22Rv1 (cell line): ENCODE results near the gene CPLX1.

ENCODE experiments used
- ZFX ChIP-seq: fragments of 450-650 bp; IDR thresholded peaks from 2 replicates; pipeline ENCODE4 v1.6.1; 2017; ENCODE audit warnings: antibody characterized with exemption, borderline replicate concordance
- TF ChIP-seq, protein P1 (sequence below): fragments of 450-650 bp; IDR thresholded peaks from 2 replicates; pipeline ENCODE4 v1.5.1; 2017; ENCODE audit warnings: mild to moderate bottlenecking

DNA sequence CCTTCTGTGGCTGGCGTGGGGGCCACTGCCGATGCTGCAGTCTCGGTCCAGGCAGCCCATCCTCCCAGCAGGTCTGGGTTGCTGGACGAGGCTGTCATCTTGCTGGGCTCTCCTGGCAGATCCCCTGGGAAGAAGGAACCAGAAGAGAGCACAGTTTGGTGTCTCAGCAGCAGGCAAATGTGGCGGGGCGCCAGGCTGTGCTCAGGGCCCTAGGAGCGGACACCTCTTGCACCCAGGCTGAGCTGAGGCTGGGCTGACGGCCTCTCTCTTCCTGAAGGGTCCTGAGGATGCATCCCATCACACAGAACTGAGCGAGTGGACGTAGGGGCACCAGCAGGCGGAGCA lies 39.2 kb upstream of the CPLX1 start:
- TF ChIP-seq, protein P1, sequence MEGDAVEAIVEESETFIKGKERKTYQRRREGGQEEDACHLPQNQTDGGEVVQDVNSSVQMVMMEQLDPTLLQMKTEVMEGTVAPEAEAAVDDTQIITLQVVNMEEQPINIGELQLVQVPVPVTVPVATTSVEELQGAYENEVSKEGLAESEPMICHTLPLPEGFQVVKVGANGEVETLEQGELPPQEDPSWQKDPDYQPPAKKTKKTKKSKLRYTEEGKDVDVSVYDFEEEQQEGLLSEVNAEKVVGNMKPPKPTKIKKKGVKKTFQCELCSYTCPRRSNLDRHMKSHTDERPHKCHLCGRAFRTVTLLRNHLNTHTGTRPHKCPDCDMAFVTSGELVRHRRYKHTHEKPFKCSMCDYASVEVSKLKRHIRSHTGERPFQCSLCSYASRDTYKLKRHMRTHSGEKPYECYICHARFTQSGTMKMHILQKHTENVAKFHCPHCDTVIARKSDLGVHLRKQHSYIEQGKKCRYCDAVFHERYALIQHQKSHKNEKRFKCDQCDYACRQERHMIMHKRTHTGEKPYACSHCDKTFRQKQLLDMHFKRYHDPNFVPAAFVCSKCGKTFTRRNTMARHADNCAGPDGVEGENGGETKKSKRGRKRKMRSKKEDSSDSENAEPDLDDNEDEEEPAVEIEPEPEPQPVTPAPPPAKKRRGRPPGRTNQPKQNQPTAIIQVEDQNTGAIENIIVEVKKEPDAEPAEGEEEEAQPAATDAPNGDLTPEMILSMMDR, result no peak
- TF ChIP-seq ZFX, result no peak
